ENCODE results near the gene RXRA.

DNA sequence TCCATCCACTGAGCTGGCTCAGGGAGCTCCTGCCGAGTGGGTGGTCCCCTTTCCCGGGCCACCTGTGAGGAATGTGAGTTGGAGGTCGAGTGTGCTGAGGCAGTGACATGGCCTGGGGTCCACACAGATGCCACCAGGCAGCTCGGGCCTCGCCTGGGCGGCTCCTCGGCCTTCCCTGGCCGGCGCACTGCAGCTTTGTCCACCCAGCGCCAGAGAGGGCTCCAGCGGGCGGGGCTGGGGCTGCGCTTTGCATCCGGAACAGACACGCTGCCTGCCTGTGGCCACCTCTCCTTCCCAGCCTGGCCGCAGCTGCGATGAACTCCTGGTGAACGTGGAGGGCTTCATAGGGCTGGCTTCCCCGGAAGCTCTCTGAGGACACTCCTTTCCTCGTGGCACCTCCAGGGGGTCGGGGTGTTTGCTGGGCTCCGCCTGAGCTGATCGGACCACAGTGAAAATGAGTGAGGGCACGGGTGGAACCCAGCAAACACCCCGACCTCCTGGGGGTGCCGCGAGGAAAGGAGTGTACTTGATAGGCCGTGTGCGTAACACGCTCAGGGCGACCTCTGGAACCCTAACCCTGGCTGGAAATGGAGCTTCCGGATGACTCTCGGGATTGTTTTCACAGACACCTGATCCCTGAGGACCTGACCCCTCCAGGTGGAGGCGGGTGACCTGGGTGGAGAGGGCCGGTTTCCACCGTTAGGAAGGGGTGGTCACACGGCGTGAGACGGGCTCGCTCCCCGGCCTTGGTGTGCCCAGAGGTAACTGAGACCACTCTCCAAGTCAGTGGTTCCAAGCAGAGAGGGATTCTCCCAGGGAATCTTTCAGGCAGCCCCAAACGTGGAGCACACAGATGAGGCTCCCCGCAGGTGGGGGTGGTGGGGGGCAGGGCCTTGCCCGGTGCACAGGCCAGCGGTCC, 31.8 kb upstream of the RXRA start:
- no peak for TF ChIP-seq POLR2A (IDR thresholded peaks at IDR 0.05)
- TF ChIP-seq, protein P1, sequence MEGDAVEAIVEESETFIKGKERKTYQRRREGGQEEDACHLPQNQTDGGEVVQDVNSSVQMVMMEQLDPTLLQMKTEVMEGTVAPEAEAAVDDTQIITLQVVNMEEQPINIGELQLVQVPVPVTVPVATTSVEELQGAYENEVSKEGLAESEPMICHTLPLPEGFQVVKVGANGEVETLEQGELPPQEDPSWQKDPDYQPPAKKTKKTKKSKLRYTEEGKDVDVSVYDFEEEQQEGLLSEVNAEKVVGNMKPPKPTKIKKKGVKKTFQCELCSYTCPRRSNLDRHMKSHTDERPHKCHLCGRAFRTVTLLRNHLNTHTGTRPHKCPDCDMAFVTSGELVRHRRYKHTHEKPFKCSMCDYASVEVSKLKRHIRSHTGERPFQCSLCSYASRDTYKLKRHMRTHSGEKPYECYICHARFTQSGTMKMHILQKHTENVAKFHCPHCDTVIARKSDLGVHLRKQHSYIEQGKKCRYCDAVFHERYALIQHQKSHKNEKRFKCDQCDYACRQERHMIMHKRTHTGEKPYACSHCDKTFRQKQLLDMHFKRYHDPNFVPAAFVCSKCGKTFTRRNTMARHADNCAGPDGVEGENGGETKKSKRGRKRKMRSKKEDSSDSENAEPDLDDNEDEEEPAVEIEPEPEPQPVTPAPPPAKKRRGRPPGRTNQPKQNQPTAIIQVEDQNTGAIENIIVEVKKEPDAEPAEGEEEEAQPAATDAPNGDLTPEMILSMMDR (IDR thresholded peaks at IDR 0.05) = no peak
- TF ChIP-seq POLR2AphosphoS5 (IDR thresholded peaks at IDR 0.05) = no peak

All from transverse colon (tissue), 4 donors.